Measurements from ENCODE around the gene TUBG2. TPM values are rescaled to one million over a fixed set of nuclear protein-coding genes. Genes with fewer than 3 reads are reported as not detected.

The TUBG2 gene
- total RNA-seq, 2 donors from 2014 or later, result 8.9 to 11.3 TPM

DNA sequence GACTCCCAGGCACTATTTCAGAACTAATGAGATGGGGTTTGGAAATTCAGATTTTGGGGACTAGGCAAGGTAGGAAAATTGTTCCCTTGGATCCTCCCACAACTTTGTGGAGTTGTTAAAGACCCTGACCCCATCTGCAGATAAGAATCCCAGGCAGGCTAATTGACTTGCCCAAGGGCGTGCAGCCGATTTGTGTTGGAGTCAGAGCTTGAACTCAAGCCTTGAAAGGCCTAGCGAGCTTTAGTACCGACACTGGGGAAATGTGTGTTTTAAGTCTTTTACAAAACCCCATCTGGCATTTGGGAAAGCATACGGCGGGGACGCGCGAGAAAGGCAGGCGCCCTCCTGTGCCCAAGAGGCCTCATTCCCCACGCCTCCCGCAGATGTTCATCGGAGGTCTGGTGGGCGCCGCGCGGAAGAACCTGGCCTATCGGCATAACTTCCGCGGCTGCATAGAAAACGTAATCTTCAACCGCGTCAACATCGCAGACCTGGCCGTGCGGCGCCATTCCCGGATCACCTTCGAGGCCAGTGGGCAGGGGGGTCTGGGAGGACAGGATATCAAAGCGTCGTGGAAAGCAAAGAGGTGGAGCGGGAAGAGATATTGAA lies 27.5 kb downstream of the TUBG2 start:
- DNase-seq (no peak), ATAC-seq (no peak)
- Mint-ChIP-seq H3K4me1 (peaks cover 27% of the 10 kb centered on the region), H3K4me3 (no peak overlapping the region), H3K36me3 (ENCODE audit: low read depth) (peaks cover 3% of the 10 kb centered on the region), H3K27ac (no peak overlapping the region), H3K27me3 (peaks cover 11% of the 10 kb centered on the region)
- H3K9me3 ChIP-seq (ENCODE audit: control insufficient read depth, low read length, poor library complexity, severe bottlenecking), result no peaks in the 10 kb centered on the region

DNA sequence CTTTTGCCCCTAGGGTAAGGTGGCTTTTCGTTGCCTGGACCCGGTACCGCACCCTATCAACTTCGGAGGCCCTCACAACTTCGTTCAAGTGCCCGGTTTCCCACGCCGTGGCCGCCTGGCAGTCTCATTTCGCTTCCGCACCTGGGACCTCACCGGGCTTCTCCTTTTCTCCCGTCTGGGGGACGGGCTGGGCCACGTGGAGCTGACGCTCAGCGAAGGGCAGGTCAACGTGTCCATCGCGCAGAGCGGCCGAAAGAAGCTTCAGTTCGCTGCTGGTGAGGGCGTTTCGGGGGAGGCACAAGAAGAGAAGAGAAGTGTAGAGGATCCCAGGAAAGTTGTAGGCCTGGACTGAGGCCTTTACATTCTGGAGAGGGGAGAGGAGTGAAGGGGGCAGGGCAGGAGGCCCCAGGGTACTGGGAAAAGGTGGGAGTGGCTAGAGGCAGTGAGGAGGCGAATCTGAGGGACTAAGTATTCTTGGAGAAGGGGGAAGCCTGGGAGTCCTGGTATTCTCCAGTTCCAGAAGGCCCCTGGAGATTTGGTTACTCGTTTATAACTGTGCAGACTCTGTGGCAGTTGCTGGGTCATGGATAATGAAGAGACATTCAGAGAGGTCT lies 28.7 kb downstream of the TUBG2 start:
- peaks cover 6% of the 10 kb centered on the region for H3K27me3 Mint-ChIP-seq
- ATAC-seq (no peak), DNase-seq (no peak)
- no peaks in the 10 kb centered on the region for H3K9me3 ChIP-seq (ENCODE audit: control insufficient read depth, low read length, poor library complexity, severe bottlenecking)
- no peak overlapping the region for H3K4me3 Mint-ChIP-seq
- H3K36me3 Mint-ChIP-seq (ENCODE audit: low read depth), result peaks cover 3% of the 10 kb centered on the region
- H3K27ac Mint-ChIP-seq, result no peak overlapping the region
- H3K4me1 Mint-ChIP-seq, result peaks cover 18% of the 10 kb centered on the region

DNA sequence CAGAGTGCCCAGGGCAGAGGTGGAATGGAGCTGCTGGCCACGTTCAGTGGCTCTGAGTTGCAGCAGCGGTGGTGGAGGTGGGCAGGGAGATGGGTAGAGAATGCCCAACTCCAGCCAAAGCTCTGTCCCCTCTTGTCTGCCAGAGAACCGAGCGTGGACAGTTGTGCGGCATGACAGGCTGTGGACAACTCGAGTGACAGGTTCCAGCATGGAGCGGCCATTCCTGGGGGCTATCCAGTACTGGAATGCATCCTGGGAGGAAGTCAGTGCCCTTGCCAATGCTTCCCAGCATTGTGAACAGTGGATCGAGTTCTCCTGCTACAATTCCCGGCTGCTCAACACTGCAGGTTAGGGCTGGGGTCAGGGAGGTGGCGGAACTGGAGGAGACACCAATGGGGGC lies 31.5 kb downstream of the TUBG2 start:
- Mint-ChIP-seq H3K27me3 (no peaks in the 10 kb centered on the region), H3K4me1 (peaks cover 13% of the 10 kb centered on the region), H3K36me3 (ENCODE audit: low read depth) (peaks cover 3% of the 10 kb centered on the region), H3K27ac (peak overlapping the region; percentile 32), H3K4me3 (no peak overlapping the region)
- no peaks in the 10 kb centered on the region for H3K9me3 ChIP-seq (ENCODE audit: control insufficient read depth, low read length, poor library complexity, severe bottlenecking)
- DNase-seq (no peak), ATAC-seq (no peak)

DNA sequence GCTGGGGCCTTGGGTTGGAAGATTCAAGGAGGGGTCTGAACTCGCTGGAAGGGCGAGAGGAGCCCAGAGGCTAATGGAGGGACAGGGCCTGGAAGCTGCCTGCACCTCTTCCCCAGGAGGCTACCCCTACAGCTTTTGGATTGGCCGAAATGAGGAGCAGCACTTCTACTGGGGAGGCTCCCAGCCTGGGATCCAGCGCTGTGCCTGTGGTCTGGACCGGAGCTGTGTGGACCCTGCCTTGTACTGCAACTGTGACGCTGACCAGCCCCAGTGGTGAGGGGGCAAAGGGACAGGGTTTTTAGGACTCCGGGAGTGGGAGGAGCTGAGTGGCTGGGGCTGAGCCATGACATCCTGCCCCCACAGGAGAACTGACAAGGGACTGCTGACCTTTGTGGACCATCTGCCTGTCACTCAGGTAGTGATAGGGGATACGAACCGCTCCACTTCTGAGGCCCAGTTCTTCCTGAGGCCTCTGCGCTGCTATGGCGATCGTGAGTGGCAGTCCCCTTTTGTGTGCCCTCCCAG lies 32.0 kb downstream of the TUBG2 start:
- H3K27ac Mint-ChIP-seq, result peak overlapping the region; percentile 32

DNA sequence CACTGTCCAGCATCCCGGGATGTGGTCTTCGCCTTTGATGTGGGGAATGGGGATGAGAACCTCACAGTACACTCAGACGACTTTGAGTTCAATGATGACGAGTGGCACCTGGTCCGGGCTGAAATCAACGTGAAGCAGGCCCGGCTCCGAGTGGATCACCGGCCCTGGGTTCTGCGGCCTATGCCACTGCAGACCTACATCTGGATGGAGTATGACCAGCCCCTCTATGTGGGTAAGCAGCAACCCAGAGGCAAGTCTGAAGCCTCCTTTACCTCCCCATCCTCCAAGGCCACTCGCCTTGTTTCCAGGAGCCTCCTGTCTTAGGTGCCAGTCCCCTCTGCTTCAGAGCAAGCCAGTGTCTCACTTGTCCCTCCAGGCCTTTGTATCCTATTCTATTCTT lies 33.4 kb downstream of the TUBG2 start:
- ATAC-seq (no peak), DNase-seq (no peak)
- no peaks in the 10 kb centered on the region for H3K27me3 Mint-ChIP-seq
- no peaks in the 10 kb centered on the region for H3K36me3 Mint-ChIP-seq (ENCODE audit: low read depth)
- no peaks in the 10 kb centered on the region for H3K9me3 ChIP-seq (ENCODE audit: control insufficient read depth, low read length, poor library complexity, severe bottlenecking)
- H3K4me1 Mint-ChIP-seq, result peaks cover 10% of the 10 kb centered on the region
- H3K4me3 Mint-ChIP-seq, result no peak overlapping the region
- H3K27ac Mint-ChIP-seq, result no peak overlapping the region

More for the DNA sequence above, 32.0 kb downstream of the TUBG2 start:
- Mint-ChIP-seq H3K4me1 (peaks cover 10% of the 10 kb centered on the region), H3K4me3 (no peak overlapping the region), H3K36me3 (ENCODE audit: low read depth) (no peaks in the 10 kb centered on the region), H3K27me3 (no peaks in the 10 kb centered on the region)
- ATAC-seq, result no peak
- H3K9me3 ChIP-seq (ENCODE audit: control insufficient read depth, low read length, poor library complexity, severe bottlenecking), result no peaks in the 10 kb centered on the region
- DNase-seq, result no peak

DNA sequence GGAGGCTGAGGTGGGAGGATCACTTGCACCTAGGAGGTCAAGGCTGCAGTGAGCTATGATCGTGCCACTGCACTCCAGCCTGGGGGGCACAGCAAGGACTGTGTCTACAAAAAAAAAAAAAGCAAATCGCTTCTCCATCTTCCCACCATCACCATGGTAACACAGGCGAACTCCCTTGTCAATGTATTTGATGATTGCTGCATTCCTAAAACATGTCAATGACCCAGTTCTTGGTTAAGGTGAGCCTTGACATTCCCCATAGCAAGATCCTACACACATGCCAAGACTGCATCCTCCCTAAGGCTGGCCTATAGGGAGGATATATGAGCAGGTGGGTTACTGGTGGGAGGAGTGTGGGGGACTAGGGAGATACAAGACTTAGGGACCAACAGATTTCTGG lies 35.4 kb downstream of the TUBG2 start:
- H3K4me3 Mint-ChIP-seq, result no peak overlapping the region
- ATAC-seq (no peak), DNase-seq (no peak)
- no peak overlapping the region for H3K27ac Mint-ChIP-seq
- H3K9me3 ChIP-seq (ENCODE audit: control insufficient read depth, low read length, poor library complexity, severe bottlenecking), result no peaks in the 10 kb centered on the region
- peaks cover 11% of the 10 kb centered on the region for H3K4me1 Mint-ChIP-seq
- H3K36me3 Mint-ChIP-seq (ENCODE audit: low read depth), result no peaks in the 10 kb centered on the region
- H3K27me3 Mint-ChIP-seq, result no peaks in the 10 kb centered on the region

DNA sequence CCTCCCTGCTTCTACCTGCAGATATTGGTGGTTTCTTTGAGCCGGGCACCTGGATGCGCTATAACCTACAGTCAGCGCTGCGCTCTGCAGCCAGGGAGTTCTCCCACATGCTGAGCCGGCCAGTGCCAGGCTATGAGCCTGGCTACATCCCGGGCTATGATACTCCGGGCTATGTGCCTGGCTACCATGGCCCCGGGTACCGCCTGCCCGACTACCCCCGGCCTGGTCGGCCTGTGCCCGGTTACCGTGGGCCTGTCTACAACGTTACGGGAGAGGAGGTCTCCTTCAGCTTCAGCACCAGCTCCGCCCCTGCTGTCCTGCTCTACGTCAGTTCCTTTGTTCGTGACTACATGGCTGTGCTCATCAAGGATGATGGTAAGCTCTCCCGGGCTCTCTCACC lies 36.4 kb downstream of the TUBG2 start:
- peaks cover 11% of the 10 kb centered on the region for H3K4me1 Mint-ChIP-seq
- no peaks in the 10 kb centered on the region for H3K9me3 ChIP-seq (ENCODE audit: control insufficient read depth, low read length, poor library complexity, severe bottlenecking)
- no peak overlapping the region for H3K4me3 Mint-ChIP-seq
- no peaks in the 10 kb centered on the region for H3K27me3 Mint-ChIP-seq
- H3K36me3 Mint-ChIP-seq (ENCODE audit: low read depth), result no peaks in the 10 kb centered on the region
- no peak for DNase-seq
- no peak overlapping the region for H3K27ac Mint-ChIP-seq
- ATAC-seq, result no peak

DNA sequence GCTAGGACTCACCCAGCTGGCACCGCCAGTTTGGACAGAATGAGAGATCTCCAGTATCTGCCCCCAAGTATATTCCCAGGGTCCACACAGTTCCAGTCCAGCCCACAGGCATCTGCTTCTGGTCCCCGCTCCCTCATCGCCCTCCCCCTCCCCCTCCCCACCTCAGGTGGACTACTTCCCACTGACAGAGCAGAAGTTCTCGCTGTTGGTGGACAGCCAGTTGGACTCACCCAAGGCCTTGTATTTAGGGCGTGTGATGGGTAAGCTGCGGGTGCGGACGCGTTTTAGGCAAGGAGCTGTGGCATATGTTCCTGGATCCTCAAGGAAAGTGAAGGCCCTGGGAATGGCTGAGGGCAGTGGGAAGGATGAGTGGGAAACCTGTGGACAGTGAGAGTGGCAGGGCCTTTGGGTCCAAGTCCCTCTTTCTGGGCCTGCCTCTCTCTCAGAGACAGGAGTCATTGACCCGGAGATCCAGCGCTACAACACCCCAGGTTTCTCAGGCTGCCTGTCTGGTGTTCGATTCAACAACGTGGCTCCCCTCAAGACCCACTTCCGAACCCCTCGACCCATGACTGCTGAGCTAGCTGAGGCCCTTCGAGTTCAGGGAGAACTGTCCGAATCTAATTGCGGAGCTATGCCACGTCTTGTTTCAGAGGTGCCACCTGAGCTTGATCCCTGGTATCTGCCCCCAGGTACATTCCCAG lies 38.2 kb downstream of the TUBG2 start:
- ATAC-seq (no peak), DNase-seq (no peak)
- no peaks in the 10 kb centered on the region for H3K27me3 Mint-ChIP-seq
- no peaks in the 10 kb centered on the region for H3K9me3 ChIP-seq (ENCODE audit: control insufficient read depth, low read length, poor library complexity, severe bottlenecking)
- no peak overlapping the region for H3K4me3 Mint-ChIP-seq
- no peak overlapping the region for H3K27ac Mint-ChIP-seq
- H3K4me1 Mint-ChIP-seq, result peaks cover 4% of the 10 kb centered on the region
- peaks cover 2% of the 10 kb centered on the region for H3K36me3 Mint-ChIP-seq (ENCODE audit: low read depth)

DNA sequence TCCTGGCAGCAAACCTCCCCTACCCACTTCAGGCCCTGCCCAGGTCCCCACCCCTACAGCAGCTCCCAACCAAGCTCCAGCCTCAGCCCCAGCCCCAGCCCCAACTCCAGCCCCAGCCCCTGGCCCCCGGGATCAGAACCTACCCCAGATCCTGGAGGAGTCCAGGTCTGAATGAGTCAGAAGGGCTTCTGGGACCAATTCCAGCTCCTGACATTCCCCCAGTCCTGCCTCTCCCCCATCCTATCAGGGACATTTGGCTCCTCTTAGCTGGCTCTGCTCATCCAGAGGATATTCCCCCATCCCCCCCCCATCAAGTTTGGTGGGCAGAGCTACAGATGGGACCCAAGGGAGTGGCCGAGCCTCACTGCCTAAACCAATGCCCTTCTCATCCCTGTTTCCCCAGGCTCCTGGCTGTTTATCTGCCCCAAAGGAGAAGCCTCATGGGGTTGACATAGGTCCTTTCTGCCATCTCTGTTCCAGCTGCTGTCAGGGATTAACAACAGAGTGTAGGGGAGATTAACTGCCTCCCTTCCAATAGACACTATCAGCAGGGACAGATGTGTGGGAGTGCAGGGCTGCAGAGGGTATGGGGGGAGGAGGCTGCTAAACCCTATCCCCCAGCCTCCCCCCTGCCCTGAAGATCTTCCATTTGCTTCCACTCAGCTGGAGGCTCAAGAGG lies 39.8 kb downstream of the TUBG2 start:
- ATAC-seq, result no peak
- no peaks in the 10 kb centered on the region for H3K9me3 ChIP-seq (ENCODE audit: control insufficient read depth, low read length, poor library complexity, severe bottlenecking)
- no peak for DNase-seq
- H3K4me1 Mint-ChIP-seq, result peaks cover 7% of the 10 kb centered on the region
- no peak overlapping the region for H3K27ac Mint-ChIP-seq
- no peak overlapping the region for H3K4me3 Mint-ChIP-seq
- H3K36me3 Mint-ChIP-seq (ENCODE audit: low read depth), result peaks cover 6% of the 10 kb centered on the region
- H3K27me3 Mint-ChIP-seq, result no peaks in the 10 kb centered on the region

DNA sequence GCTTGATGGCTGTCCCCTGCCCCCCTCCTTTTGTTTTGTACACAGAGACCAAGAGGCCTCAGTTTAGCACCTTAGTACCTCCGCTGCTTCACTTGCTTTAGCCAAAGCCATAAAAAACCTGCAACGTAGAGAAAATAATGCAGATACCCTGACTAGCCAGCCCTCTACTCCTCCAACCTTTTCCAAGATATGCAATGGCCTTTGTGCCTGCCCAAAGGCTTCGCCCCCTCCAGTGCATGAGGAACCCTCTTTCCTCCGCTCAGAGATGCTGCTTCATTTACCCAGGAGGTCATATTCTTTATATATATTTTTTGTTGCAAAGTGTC lies 40.3 kb downstream of the TUBG2 start:
- DNase-seq (no peak), ATAC-seq (no peak)
- Mint-ChIP-seq H3K27ac (no peak overlapping the region), H3K36me3 (ENCODE audit: low read depth) (peaks cover 7% of the 10 kb centered on the region), H3K4me3 (no peak overlapping the region), H3K27me3 (no peaks in the 10 kb centered on the region), H3K4me1 (peaks cover 9% of the 10 kb centered on the region)
- H3K9me3 ChIP-seq (ENCODE audit: control insufficient read depth, low read length, poor library complexity, severe bottlenecking), result no peaks in the 10 kb centered on the region

DNA sequence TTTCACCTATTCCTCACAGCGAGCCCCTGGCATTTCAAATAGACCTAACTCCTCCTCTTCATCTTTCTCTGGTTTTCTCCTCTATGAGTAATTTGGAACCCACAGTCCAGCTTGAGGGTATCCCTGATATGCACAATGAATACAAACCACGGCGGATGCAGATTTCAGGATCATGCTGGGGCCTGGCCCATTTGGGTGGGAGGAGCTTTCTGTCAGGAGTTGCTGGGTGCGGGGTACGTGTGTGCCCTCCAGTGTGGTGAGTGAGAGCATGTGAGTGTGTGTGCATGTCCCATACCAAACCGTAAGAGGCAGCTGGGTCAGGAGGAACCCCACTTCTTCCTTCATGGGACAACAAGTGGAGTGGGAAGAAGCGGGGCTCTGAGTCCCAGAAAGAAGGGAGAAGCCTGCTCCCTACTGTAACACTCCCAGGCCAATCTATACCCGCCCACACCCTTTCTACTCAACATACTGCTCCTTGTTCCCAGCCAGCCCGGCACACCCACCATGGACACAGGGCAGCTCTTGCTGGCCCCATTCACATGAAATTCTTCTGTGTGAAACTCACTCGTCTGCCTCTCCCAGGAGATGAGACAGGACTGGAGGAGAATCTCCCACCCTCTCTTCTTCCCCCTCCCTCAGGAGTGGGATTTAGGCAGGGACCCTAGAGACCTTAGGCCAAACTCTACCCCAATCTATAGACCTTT lies 41.7 kb downstream of the TUBG2 start:
- Mint-ChIP-seq H3K27ac (no peak overlapping the region), H3K4me3 (no peak overlapping the region), H3K36me3 (ENCODE audit: low read depth) (peaks cover 12% of the 10 kb centered on the region), H3K4me1 (peaks cover 15% of the 10 kb centered on the region), H3K27me3 (no peaks in the 10 kb centered on the region)
- no peak for ATAC-seq
- no peak for DNase-seq
- no peaks in the 10 kb centered on the region for H3K9me3 ChIP-seq (ENCODE audit: control insufficient read depth, low read length, poor library complexity, severe bottlenecking)

DNA sequence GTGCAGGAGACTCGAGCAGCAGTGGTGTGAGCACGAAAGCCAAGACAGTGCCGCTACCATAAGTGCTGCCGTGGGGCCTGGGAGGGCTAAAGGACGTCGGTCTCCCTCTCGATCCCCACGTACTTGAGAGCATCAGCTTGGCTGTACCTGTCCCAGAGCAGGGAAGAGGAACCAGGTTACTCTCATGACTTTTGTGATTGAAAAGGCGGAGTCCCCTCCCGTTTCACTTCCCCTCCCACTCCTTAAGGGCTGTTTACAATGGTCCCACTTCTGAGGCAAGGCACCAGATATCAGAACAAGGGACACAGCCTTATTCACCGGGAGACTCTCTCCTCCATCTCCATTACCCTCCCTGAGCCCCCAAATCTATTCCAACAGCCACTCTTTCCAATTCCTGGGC lies 43.4 kb downstream of the TUBG2 start:
- no peaks in the 10 kb centered on the region for H3K27me3 Mint-ChIP-seq
- peaks cover 25% of the 10 kb centered on the region for H3K4me1 Mint-ChIP-seq
- ATAC-seq (no peak), DNase-seq (no peak)
- H3K36me3 Mint-ChIP-seq (ENCODE audit: low read depth), result peaks cover 12% of the 10 kb centered on the region
- no peaks in the 10 kb centered on the region for H3K9me3 ChIP-seq (ENCODE audit: control insufficient read depth, low read length, poor library complexity, severe bottlenecking)
- no peak overlapping the region for H3K27ac Mint-ChIP-seq
- H3K4me3 Mint-ChIP-seq, result no peak overlapping the region

DNA sequence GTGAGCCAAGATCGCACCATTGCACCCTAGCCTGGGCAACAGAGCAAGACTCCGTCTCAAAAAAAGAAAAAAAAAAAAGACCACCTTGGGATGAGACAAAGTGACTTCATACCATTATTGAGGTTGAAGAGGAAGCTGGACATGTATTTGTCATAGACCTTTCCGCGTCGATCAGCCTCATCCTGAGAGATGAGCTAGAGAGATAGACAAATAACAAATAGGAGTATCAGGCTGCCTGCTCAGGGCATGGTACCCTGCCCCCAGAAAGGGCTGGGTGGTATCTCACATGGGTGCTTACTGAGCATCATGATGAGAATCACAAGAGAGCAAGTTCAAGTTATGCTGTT lies 45.4 kb downstream of the TUBG2 start:
- H3K9me3 ChIP-seq (ENCODE audit: control insufficient read depth, low read length, poor library complexity, severe bottlenecking), result no peaks in the 10 kb centered on the region
- Mint-ChIP-seq H3K27ac (peak overlapping the region; percentile 24), H3K36me3 (ENCODE audit: low read depth) (peaks cover 23% of the 10 kb centered on the region), H3K27me3 (no peaks in the 10 kb centered on the region), H3K4me3 (no peak overlapping the region), H3K4me1 (peaks cover 38% of the 10 kb centered on the region)
- no peak for DNase-seq
- ATAC-seq, result no peak

Measured in T-helper 17 cell (primary cell).